HFFc6 (cell line): Measurements from ENCODE around the gene FAM222B. TPM values are rescaled to one million over a fixed set of nuclear protein-coding genes. Genes with fewer than 3 reads are reported as not detected.
"Not testable (repeated sequence)": the region's sequence is repeated elsewhere in the genome, so short reads cannot be mapped to it uniquely, and the experiment has no call there.

ENCODE experiments used
- DNase-seq: peaks from one replicate; pipeline ENCODE4 v3.0.0-alpha.2; 2018
- H3K27ac Mint-ChIP-seq: 2 replicates; pipeline ENCODE4 v1.8.0; 2020; ENCODE audit warnings: mild to moderate bottlenecking, mixed read lengths
- H3K27me3 Mint-ChIP-seq: 2 replicates; pipeline ENCODE4 v1.8.0; 2021; ENCODE audit warnings: mild to moderate bottlenecking, moderate library complexity, mixed read lengths; ENCODE audit not compliant: insufficient read depth
- H3K36me3 Mint-ChIP-seq: 2 replicates; pipeline ENCODE4 v1.8.0; 2021; ENCODE audit warnings: low read depth, mixed read lengths
- H3K4me1 Mint-ChIP-seq: 2 replicates; pipeline ENCODE4 v1.8.0; 2020; ENCODE audit warnings: low read depth, mixed read lengths
- H3K4me3 Mint-ChIP-seq: 2 replicates; pipeline ENCODE4 v1.8.0; 2020; ENCODE audit warnings: mild to moderate bottlenecking, moderate library complexity, mixed read lengths
- H3K9me3 Mint-ChIP-seq: 2 replicates; pipeline ENCODE4 v1.8.0; 2020; ENCODE audit warnings: mild to moderate bottlenecking, mixed read lengths
- total RNA-seq, 6 experiments: library from RNA; stranded (reverse); fragmentation: NEBNext Ultra II Directional; extraction: Animal tissue kit (Norgen Biotek cat#: 25700); gene quantifications; 2 replicates in 1 of 6; 3 replicates in 5 of 6; pipeline ENCODE4 v1.2.3, GENCODE V29; 2021
- TF ChIP-seq, protein P1 (sequence below): fragments of 200-600 bp; sonication (generic); IDR thresholded peaks from 2 replicates; pipeline ENCODE4 v1.5.0; 2021; ENCODE audit warnings: antibody characterized with exemption, mild to moderate bottlenecking

FAM222B gene
- total RNA-seq, 6 experiments from 2014 or later = 14.5 to 17.2 (median 16.6) TPM

DNA sequence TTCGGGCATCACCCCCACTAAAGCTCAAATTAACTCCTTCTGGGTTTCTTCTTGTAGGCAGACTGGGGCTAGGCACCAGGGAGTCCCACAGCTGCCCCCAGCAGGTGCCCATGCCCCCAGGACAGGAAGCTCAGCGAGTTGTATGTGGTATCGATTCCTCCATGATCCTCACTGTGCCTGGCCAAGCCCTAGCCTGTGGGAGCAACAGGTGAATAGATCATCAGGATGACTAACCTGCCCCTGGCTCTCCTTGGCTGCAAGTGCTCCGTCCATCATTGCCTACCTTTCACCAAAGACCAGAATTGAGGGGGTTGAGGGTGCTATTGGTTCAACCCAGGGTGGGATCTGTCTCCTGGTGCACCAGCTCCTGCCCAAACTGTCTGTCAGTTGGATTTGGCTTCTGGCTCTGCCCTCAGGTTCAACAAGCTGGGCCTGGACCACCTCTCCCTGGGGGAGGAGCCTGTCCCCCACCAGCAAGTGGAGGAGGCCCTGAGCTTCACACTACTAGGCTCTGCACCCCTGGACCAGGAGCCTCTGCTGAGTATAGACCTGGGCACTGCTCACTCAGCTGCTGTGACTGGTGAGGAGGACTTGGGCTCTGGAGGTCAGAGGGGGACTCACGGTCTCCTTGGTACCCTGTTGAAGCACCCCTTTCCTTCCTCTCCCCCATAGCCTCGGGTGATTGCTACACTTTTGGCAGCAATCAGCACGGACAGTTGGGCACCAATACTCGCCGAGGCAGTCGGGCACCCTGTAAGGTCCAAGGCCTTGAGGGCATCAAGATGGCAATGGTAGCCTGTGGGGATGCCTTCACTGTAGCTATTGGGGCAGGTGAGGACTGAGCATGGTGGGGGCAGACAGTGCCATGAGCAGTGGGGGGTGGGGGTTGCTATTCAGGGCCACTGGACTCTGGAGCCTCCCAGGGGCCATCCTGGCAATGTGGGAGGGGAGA lies 101.9 kb downstream of the FAM222B start:
- H3K4me3 Mint-ChIP-seq = no peak overlapping the region
- no peak for DNase-seq
- H3K9me3 Mint-ChIP-seq = peaks cover 8% of the 10 kb centered on the region
- H3K4me1 Mint-ChIP-seq = peaks cover 11% of the 10 kb centered on the region
- TF ChIP-seq, protein P1, sequence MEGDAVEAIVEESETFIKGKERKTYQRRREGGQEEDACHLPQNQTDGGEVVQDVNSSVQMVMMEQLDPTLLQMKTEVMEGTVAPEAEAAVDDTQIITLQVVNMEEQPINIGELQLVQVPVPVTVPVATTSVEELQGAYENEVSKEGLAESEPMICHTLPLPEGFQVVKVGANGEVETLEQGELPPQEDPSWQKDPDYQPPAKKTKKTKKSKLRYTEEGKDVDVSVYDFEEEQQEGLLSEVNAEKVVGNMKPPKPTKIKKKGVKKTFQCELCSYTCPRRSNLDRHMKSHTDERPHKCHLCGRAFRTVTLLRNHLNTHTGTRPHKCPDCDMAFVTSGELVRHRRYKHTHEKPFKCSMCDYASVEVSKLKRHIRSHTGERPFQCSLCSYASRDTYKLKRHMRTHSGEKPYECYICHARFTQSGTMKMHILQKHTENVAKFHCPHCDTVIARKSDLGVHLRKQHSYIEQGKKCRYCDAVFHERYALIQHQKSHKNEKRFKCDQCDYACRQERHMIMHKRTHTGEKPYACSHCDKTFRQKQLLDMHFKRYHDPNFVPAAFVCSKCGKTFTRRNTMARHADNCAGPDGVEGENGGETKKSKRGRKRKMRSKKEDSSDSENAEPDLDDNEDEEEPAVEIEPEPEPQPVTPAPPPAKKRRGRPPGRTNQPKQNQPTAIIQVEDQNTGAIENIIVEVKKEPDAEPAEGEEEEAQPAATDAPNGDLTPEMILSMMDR = no peak
- no peak overlapping the region for H3K27ac Mint-ChIP-seq
- peaks cover 5% of the 10 kb centered on the region for H3K27me3 Mint-ChIP-seq
- peaks cover 10% of the 10 kb centered on the region for H3K36me3 Mint-ChIP-seq

DNA sequence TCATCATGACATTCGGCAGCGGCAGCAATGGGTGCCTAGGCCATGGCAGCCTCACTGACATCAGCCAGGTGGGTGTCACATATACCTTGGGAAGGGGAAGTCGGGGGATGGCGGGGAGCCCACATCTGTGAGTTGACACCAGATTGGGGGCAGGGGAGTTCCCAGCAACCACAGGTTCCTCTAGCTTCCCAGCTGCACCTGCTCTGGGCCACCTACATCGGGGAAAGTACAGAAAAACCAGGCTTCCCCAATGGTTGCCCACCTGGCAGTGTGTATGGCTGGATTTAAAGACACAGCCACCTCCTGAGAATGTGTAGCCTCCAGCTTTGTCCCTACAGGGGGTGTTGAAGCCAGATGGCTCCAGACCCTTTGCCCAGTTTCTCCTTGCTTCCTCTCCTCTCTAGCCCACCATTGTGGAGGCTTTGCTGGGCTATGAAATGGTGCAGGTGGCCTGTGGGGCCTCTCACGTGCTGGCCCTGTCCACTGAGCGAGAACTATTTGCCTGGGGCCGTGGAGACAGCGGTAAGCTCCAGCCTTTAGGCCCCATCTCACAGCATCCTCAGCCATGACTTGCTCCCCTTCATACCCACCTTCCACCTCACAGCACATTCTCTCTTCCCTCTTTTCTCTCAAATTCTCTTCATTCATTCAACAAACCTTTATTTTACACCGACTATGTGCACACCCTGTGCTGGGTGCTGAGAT lies 103.8 kb downstream of the FAM222B start:
- no peak overlapping the region for H3K4me3 Mint-ChIP-seq
- H3K27ac Mint-ChIP-seq = no peak overlapping the region; the same call in 1 of the 2 replicates

DNA sequence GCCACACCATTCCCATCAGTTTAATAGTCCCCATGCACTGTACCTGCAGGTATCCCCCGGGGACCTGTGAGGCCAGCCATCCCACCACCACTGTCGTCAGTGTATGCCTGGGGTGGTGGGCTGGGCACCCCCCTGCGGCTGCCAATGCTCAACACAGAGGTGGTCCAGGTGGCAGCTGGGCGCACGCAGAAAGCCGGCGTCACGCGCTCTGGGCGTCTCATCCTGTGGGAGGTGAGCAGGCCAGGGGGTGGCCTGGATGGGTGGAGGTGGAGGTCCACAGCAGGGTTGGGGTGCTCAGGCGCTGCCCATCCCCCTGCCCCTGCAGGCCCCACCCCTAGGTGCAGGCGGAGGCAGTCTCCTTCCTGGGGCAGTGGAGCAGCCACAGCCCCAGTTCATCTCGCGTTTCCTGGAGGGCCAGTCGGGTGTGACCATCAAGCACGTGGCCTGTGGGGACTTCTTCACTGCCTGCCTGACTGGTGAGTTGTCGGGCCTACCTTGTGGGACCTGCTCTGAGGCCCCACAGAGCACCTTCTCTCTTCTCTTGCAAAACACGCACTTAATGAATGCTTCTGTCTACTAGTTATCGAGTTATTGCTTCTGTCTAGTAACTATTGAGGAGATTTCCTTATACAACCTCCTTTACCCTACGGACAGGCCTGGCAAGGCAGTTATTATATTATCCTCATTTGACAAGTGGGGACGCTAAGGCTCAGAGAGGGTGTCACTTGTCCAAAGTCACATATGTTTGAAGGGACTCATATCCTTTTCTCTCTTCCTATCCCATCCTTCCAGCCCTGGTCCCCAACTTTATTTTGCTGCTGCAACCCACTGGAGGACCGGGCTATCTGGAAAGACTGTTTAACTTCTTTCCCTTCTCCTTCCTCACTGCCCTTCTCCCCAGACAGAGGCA lies 104.6 kb downstream of the FAM222B start:
- DNase-seq = no peak
- H3K27me3 Mint-ChIP-seq = no peaks in the 10 kb centered on the region; the same call in 1 of the 2 replicates
- no peak overlapping the region for H3K4me3 Mint-ChIP-seq
- peaks cover 8% of the 10 kb centered on the region for H3K9me3 Mint-ChIP-seq
- no peak overlapping the region for H3K27ac Mint-ChIP-seq
- H3K4me1 Mint-ChIP-seq = peaks cover 14% of the 10 kb centered on the region
- peaks cover 10% of the 10 kb centered on the region for H3K36me3 Mint-ChIP-seq
- TF ChIP-seq, protein P1 = no peak

More for the DNA sequence above, 103.8 kb downstream of the FAM222B start:
- Mint-ChIP-seq H3K36me3 (peaks cover 10% of the 10 kb centered on the region), H3K9me3 (peaks cover 8% of the 10 kb centered on the region), H3K27me3 (no peaks in the 10 kb centered on the region; the same call in 1 of the 2 replicates), H3K4me1 (peaks cover 16% of the 10 kb centered on the region)
- TF ChIP-seq, protein P1 = no peak
- no peak for DNase-seq

DNA sequence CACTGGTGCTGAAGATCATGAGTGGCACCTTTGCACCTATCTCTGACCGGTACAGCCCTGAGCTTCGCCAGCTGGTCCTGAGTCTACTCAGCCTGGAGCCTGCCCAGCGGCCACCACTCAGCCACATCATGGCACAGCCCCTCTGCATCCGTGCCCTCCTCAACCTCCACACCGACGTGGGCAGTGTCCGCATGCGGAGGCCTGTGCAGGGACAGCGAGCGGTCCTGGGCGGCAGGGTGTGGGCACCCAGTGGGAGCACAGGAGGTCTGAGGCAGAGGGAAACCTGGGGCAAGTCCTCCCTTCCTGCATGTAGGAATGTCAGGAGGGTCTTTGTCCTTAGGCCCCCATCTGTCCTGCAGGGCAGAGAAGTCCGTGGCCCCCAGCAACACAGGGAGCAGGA lies 105.3 kb downstream of the FAM222B start:
- TF ChIP-seq, protein P1 = no peak
- Mint-ChIP-seq H3K4me3 (no peak overlapping the region), H3K27ac (no peak overlapping the region), H3K36me3 (peaks cover 10% of the 10 kb centered on the region), H3K9me3 (peaks cover 8% of the 10 kb centered on the region), H3K27me3 (no peaks in the 10 kb centered on the region; the same call in 1 of the 2 replicates), H3K4me1 (peaks cover 11% of the 10 kb centered on the region)
- DNase-seq = no peak

DNA sequence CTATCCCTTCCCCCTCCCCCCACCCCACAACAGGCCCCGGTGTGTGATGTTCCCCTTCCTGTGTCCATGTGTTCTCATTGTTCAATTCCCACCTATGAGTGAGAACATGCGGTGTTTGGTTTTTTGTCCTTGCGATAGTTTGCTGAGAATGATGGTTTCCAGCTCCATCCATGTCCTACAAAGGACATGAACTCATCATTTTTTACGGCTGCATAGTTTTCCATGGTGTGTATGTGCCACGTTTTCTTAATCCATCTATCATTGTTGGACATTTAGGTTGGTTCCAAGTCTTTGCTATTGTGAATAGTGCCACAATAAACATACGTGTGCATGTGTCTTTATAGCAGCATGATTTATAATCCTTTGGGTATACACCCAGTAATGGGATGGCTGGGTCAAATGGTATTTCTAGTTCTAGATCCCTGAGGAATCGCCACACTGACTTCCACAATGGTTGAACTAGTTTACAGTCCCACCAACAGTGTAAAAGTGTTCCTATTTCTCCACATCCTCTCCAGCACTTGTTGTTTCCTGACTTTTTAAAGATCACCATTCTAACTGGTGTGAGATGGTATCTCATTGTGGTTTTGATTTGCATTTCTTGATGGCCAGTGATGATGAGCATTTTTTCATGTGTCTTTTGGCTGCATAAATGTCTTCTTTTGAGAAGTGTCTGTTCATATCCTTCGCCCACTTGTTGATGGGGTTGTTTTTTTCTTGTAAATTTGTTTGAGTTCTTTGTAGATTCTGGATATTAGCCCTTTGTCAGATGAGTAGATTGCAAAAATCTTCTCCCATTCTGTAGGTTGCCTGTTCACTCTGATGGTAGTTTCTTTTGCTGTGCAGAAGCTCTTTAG lies 106.4 kb downstream of the FAM222B start:
- not testable (repeated sequence) for H3K9me3 Mint-ChIP-seq, H3K27me3 Mint-ChIP-seq, H3K27ac Mint-ChIP-seq, H3K4me3 Mint-ChIP-seq, DNase-seq
- Mint-ChIP-seq H3K36me3 (peaks cover 10% of the 10 kb centered on the region), H3K4me1 (peaks cover 11% of the 10 kb centered on the region)
